HAP-1 (cell line): Measurements from ENCODE around the gene HIVEP1.

Experiments used
- DNase-seq, 2 experiments: peaks; one replicate each; pipeline ENCODE4 v3.0.0-alpha.2; 2016 to 2020; ENCODE audit warnings: low spot score in 2 of 2
- H3K27me3 ChIP-seq: fragments of 250-450 bp; sonication (Bioruptor Pico); 2 replicates; pipeline ENCODE4 v1.5.1; 2020; ENCODE audit warnings: low read depth, mild to moderate bottlenecking, moderate library complexity
- H3K36me3 ChIP-seq: fragments of 250-450 bp; sonication (Bioruptor Pico); replicated peaks from 2 replicates; pipeline ENCODE4 v1.5.1; 2020; ENCODE audit warnings: mild to moderate bottlenecking
- H3K4me1 ChIP-seq: fragments of 250-450 bp; sonication (Bioruptor Pico); 2 replicates; pipeline ENCODE4 v1.5.1; 2020; ENCODE audit warnings: mild to moderate bottlenecking
- H3K4me3 ChIP-seq: fragments of 250-450 bp; sonication (Bioruptor Pico); 2 replicates; pipeline ENCODE4 v1.5.1; 2020; ENCODE audit warnings: mild to moderate bottlenecking, moderate library complexity
- H3K9me3 ChIP-seq: fragments of 250-450 bp; sonication (Bioruptor Pico); 2 replicates; pipeline ENCODE4 v1.5.1; 2020; ENCODE audit warnings: mild to moderate bottlenecking, moderate library complexity
- in situ Hi-C: fragments of 300-500 bp; cut with MboI; formaldehyde crosslinking; loops from 3 replicates; pipeline ENCODE4 v1.14.3; 2020; ENCODE audit warnings: low sequenced_read_pairs, inconsistent platforms, mixed read lengths

The HIVEP1 gene

GRCh38 chr6:12082368-12082767 lies 70.3 kb downstream of the HIVEP1 start:
- no peaks in the 10 kb centered on the region for H3K36me3 ChIP-seq
- no peaks in the 10 kb centered on the region for H3K27me3 ChIP-seq
- no peaks in the 10 kb centered on the region for H3K4me1 ChIP-seq
- no peak overlapping the region for H3K4me3 ChIP-seq
- no peaks in the 10 kb centered on the region for H3K9me3 ChIP-seq
- in situ Hi-C loops: no loop called here
- no peak for DNase-seq

GRCh38 chr6:12083302-12083701 lies 71.2 kb downstream of the HIVEP1 start:
- in situ Hi-C loops: no loop called here

GRCh38 chr6:12083763-12084162 lies 71.7 kb downstream of the HIVEP1 start:
- no peak for DNase-seq
- Histone ChIP-seq H3K4me3 (no peak overlapping the region), H3K27me3 (no peaks in the 10 kb centered on the region), H3K36me3 (no peaks in the 10 kb centered on the region), H3K9me3 (no peaks in the 10 kb centered on the region), H3K4me1 (no peaks in the 10 kb centered on the region)
- in situ Hi-C loops: no loop called here

More at GRCh38 chr6:12083302-12083701, 71.2 kb downstream of the HIVEP1 start:
- no peaks in the 10 kb centered on the region for H3K36me3 ChIP-seq
- H3K4me3 ChIP-seq: no peak overlapping the region
- H3K9me3 ChIP-seq: no peaks in the 10 kb centered on the region
- no peaks in the 10 kb centered on the region for H3K27me3 ChIP-seq
- no peak for DNase-seq
- H3K4me1 ChIP-seq: no peaks in the 10 kb centered on the region

- Histone ChIP-seq H3K9me3 (no peaks in the 10 kb centered on the region), H3K4me1 (no peaks in the 10 kb centered on the region), H3K4me3 (no peak overlapping the region), H3K27me3 (no peaks in the 10 kb centered on the region), H3K36me3 (no peaks in the 10 kb centered on the region)
- no peak for DNase-seq
- in situ Hi-C loops: no loop called here
Measured at GRCh38 chr6:12084681-12085080, 72.6 kb downstream of the HIVEP1 start.

GRCh38 chr6:12088531-12088930 lies 76.4 kb downstream of the HIVEP1 start:
- H3K27me3 ChIP-seq: no peaks in the 10 kb centered on the region
- no peak for DNase-seq
- no peak overlapping the region for H3K4me3 ChIP-seq
- H3K4me1 ChIP-seq: no peaks in the 10 kb centered on the region
- in situ Hi-C loops: no loop called here
- no peaks in the 10 kb centered on the region for H3K36me3 ChIP-seq
- no peaks in the 10 kb centered on the region for H3K9me3 ChIP-seq

DNA sequence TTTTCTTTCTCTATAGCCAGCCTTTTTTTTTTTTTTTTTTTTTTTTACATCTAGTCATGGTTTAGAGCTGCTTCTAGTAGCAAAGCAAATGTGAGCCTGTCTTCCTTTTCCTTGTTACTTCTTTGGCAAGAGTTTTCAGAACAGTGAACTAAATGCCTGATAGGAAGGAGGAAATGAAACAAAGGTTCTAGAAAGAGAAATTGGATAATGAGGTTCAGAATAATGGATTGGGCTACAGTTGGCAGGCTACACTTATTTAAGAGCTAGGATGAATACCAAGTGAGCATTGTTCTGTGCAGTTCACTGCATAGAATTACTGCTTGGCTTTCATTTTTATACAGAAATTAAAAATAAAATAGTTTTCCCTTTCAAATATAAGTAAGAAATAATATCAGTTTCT lies 78.6 kb downstream of the HIVEP1 start:
- no peaks in the 10 kb centered on the region for H3K9me3 ChIP-seq
- no peaks in the 10 kb centered on the region for H3K4me1 ChIP-seq
- no peaks in the 10 kb centered on the region for H3K27me3 ChIP-seq
- in situ Hi-C loops: no loop called here
- H3K36me3 ChIP-seq: no peaks in the 10 kb centered on the region
- DNase-seq: no peak
- no peak overlapping the region for H3K4me3 ChIP-seq

- no peak overlapping the region for H3K4me3 ChIP-seq
- in situ Hi-C loops: no loop called here
- no peak for DNase-seq
Measured at GRCh38 chr6:12092762-12093161, 80.7 kb downstream of the HIVEP1 start.

DNA sequence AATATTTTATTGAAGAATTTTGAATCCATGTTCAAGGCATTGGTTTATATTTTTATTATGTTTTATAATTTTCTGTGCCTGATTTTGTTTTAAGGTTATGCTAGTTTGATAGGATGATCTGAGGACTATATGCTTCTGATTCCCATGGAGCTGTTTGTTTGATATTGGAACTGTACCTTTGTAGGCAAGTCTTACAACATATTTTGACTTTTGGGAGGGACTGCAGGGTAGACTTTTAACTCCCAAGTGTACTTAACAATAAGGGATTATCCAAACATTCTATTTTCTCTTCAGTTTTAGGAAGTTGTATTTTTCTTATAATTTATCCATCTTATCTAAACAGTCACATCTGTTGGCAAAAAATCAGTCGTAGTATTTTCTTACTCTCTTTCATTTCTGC lies 82.6 kb downstream of the HIVEP1 start:
- H3K9me3 ChIP-seq: no peaks in the 10 kb centered on the region
- H3K36me3 ChIP-seq: no peaks in the 10 kb centered on the region
- H3K27me3 ChIP-seq: no peaks in the 10 kb centered on the region
- in situ Hi-C loops: no loop called here
- H3K4me3 ChIP-seq: no peak overlapping the region
- no peak for DNase-seq
- no peaks in the 10 kb centered on the region for H3K4me1 ChIP-seq

More at GRCh38 chr6:12092762-12093161, 80.7 kb downstream of the HIVEP1 start:
- Histone ChIP-seq H3K9me3 (no peaks in the 10 kb centered on the region), H3K36me3 (no peaks in the 10 kb centered on the region), H3K4me1 (no peaks in the 10 kb centered on the region), H3K27me3 (no peaks in the 10 kb centered on the region)

GRCh38 chr6:12096342-12096741 lies 84.2 kb downstream of the HIVEP1 start:
- in situ Hi-C loops: no loop called here
- H3K27me3 ChIP-seq: no peaks in the 10 kb centered on the region
- DNase-seq: no peak
- H3K4me3 ChIP-seq: no peak overlapping the region
- no peaks in the 10 kb centered on the region for H3K36me3 ChIP-seq
- no peaks in the 10 kb centered on the region for H3K4me1 ChIP-seq
- no peaks in the 10 kb centered on the region for H3K9me3 ChIP-seq

DNA sequence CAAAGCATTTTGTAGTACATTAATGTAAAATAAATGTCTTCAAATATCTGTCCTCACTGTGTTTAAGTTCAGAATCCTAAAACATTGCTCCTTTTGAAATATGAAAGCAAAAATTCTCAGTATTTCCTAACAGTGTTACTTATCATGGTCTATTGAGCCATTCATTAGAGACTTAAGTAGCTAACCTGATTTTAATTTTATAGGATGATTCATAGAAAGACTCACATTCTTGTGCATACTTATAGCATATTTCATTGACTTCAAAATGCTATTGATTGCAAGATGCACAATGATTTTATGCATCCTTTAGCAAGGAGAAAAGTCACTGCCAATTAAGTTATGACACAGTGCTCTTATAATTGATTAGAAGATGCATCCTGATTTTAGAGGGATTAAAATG lies 85.7 kb downstream of the HIVEP1 start:
- Histone ChIP-seq H3K4me3 (no peak overlapping the region), H3K9me3 (no peaks in the 10 kb centered on the region), H3K4me1 (no peaks in the 10 kb centered on the region), H3K36me3 (no peaks in the 10 kb centered on the region), H3K27me3 (no peaks in the 10 kb centered on the region)
- DNase-seq: no peak
- in situ Hi-C loops: no loop called here

- no peak for DNase-seq
- no peaks in the 10 kb centered on the region for H3K4me1 ChIP-seq
- in situ Hi-C loops: no loop called here
- H3K36me3 ChIP-seq: no peaks in the 10 kb centered on the region
- H3K4me3 ChIP-seq: no peak overlapping the region
- no peaks in the 10 kb centered on the region for H3K9me3 ChIP-seq
- H3K27me3 ChIP-seq: no peaks in the 10 kb centered on the region
Measured at GRCh38 chr6:12099623-12100338, 87.7 kb downstream of the HIVEP1 start.

DNA sequence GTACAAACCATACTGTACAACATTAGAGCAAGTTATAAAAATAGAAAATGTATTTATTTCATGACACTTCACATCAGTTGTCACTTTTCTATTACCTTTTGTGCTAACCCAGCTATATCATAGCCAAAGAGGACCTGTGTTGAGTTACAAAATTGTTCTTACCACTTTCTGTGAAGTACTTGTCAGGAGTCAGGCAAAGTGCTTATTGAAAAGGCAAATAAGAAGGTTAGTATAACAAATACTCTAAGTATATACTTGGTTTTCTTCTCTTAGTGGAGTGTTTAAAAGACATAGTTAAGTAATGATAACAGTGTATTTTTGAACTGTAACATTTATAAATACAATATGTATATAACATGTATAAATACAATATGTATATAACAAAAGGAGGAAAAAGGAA lies 88.9 kb downstream of the HIVEP1 start:
- DNase-seq: no peak
- in situ Hi-C loops: no loop called here
- no peaks in the 10 kb centered on the region for H3K4me1 ChIP-seq
- no peaks in the 10 kb centered on the region for H3K27me3 ChIP-seq
- no peak overlapping the region for H3K4me3 ChIP-seq
- no peaks in the 10 kb centered on the region for H3K36me3 ChIP-seq
- no peaks in the 10 kb centered on the region for H3K9me3 ChIP-seq

GRCh38 chr6:12101653-12102312 lies 89.7 kb downstream of the HIVEP1 start:
- H3K36me3 ChIP-seq: no peaks in the 10 kb centered on the region
- no peak for DNase-seq
- in situ Hi-C loops: no loop called here

DNA sequence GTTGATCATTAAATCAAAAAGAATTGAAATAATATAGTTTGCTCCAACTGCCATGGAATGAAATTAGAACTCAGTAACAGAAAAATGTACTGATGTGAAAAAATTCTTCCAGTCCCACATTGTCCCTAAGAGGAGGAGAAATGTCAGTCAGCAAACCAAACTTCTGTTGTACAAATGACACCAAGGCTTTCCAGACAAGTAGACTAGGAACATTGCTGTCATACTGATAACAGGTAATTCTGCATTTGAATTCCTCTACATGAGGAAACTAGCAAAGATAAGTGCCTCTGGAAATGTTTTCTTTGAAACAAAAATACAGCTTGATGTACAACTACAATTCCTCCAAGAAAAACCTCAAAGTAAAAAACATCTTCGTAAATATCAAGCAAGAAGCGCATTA lies 90.2 kb downstream of the HIVEP1 start:
- Histone ChIP-seq H3K4me1 (no peaks in the 10 kb centered on the region), H3K4me3 (no peak overlapping the region), H3K9me3 (no peaks in the 10 kb centered on the region), H3K27me3 (no peaks in the 10 kb centered on the region), H3K36me3 (no peaks in the 10 kb centered on the region)
- DNase-seq: no peak
- in situ Hi-C loops: no loop called here

More at GRCh38 chr6:12101653-12102312, 89.7 kb downstream of the HIVEP1 start:
- no peak overlapping the region for H3K4me3 ChIP-seq
- H3K9me3 ChIP-seq: no peaks in the 10 kb centered on the region
- no peaks in the 10 kb centered on the region for H3K4me1 ChIP-seq
- H3K27me3 ChIP-seq: no peaks in the 10 kb centered on the region
